ENCODE results near the gene SCRN1.

DNA sequence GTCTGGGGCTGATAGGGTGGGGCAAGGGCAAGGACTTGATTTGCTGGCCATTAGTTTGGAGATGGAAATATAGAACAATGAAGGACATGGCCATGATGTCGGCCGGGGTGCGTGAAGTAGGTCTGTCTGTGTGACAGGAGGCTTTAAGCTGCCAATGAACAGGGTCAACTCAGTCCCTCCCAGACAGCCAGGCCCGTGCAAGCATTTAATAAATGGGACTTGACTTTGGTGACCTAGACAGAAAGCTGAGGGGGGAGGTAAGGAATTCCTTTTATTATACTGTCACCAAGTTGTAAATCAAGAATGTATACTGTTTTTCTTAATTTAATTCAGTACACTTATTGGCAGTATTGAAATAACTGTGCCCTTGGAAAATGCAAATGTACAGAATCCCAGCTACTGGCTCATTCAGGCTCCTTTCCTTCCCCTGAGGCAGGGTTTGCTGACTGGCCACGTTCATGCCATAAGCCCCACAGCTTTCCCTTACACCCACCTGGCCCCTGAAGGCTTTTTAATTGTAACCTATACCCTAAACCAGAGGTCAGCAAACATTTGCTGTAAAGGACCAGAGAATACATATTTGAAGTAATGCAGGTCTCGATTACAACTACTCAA lies 96.1 kb downstream of the SCRN1 start:
- TF ChIP-seq, protein P1, sequence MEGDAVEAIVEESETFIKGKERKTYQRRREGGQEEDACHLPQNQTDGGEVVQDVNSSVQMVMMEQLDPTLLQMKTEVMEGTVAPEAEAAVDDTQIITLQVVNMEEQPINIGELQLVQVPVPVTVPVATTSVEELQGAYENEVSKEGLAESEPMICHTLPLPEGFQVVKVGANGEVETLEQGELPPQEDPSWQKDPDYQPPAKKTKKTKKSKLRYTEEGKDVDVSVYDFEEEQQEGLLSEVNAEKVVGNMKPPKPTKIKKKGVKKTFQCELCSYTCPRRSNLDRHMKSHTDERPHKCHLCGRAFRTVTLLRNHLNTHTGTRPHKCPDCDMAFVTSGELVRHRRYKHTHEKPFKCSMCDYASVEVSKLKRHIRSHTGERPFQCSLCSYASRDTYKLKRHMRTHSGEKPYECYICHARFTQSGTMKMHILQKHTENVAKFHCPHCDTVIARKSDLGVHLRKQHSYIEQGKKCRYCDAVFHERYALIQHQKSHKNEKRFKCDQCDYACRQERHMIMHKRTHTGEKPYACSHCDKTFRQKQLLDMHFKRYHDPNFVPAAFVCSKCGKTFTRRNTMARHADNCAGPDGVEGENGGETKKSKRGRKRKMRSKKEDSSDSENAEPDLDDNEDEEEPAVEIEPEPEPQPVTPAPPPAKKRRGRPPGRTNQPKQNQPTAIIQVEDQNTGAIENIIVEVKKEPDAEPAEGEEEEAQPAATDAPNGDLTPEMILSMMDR (IDR thresholded peaks at IDR 0.05) = no peak
- TF ChIP-seq POLR2AphosphoS5 (IDR thresholded peaks at IDR 0.05) (no peak), POLR2A (IDR thresholded peaks at IDR 0.05; ENCODE audit: low read depth) (no peak), EP300 (IDR thresholded peaks at IDR 0.05) (no peak)
